T-helper 1 cell treated with Interleukin-12 subunit alpha and Interleukin-12 subunit beta and Interleukin-4 antibody, amounts not matched to agents 30 μg/mL and 1 μg/mL, for 36 hours (primary cell): ENCODE data around the gene LRRC36.

Source experiments
- H3K27ac Mint-ChIP-seq: one replicate; pipeline ENCODE4 v1.8.0; 2021; ENCODE audit warnings: mild to moderate bottlenecking, mixed read lengths
- H3K27me3 Mint-ChIP-seq: one replicate; pipeline ENCODE4 v1.8.0; 2021; ENCODE audit warnings: low read depth, mixed read lengths
- H3K36me3 Mint-ChIP-seq: one replicate; pipeline ENCODE4 v1.8.0; 2021; ENCODE audit warnings: low read depth, mixed read lengths
- H3K4me1 Mint-ChIP-seq: one replicate; pipeline ENCODE4 v1.8.0; 2021; ENCODE audit warnings: low read depth, mixed read lengths
- H3K4me3 Mint-ChIP-seq: one replicate; pipeline ENCODE4 v1.8.0; 2021; ENCODE audit warnings: mild to moderate bottlenecking, moderate library complexity, mixed read lengths
- H3K9me3 Mint-ChIP-seq: one replicate; pipeline ENCODE4 v1.8.0; 2021; ENCODE audit warnings: mixed read lengths

LRRC36 gene

DNA sequence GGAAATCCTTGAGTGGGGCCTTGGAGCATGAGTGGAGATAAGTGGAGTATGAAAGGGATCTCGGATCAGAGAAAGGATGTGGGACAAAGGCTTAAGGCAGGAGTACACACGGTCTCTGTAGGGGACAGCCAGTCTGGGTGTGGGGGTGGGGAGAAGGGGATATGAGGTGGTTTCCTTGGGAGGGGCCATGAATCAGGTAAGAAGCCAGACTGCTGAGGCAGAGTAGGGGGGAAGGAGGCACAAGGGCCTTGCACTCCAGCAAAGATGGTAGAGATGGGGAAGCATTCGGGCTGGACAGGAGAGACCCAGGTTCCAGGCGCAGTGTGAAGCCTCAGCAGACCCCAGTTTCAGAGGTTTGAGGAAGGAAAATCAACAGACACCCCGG, 105.9 kb downstream of the LRRC36 start:
- Mint-ChIP-seq H3K27me3 (peaks cover 40% of the 10 kb centered on the region), H3K27ac (no peak overlapping the region), H3K4me3 (no peak overlapping the region), H3K4me1 (peaks cover 5% of the 10 kb centered on the region), H3K9me3 (no peaks in the 10 kb centered on the region), H3K36me3 (peaks cover 2% of the 10 kb centered on the region)

DNA sequence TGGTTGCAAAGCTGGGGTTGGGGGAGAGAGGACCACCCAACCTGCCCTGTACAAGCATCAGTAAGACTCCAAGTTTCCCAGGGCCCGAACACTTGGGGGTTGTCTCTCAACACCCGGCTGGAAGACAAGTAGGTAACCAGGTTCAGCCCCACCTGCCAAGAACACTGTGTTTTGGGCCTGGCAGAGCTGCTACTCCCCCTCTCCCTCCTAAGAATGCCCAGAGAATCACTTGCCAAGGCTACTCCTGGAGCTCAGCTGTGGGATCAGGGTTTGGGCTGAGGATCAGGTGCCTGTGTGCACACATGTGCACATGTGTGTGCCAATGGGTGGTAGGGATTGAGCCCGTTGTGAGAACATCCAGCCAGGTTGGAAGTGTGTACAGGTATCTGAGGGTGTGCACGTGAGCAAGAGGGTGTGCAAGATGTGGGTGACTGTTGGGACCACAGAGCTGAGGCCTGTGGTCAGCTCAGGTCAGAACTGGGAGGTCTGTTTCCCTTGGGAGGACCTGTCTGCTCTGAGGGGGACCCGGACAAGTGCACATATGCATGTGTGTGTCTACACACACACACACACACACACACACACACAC, 106.6 kb downstream of the LRRC36 start:
- Mint-ChIP-seq H3K27me3 (peaks cover 36% of the 10 kb centered on the region), H3K4me3 (no peak overlapping the region), H3K9me3 (no peaks in the 10 kb centered on the region), H3K4me1 (peaks cover 9% of the 10 kb centered on the region), H3K36me3 (peaks cover 2% of the 10 kb centered on the region), H3K27ac (no peak overlapping the region)
